LNCAP (cell line): Measurements from ENCODE around the gene NTM.

ENCODE experiments used
- CTCF ChIP-seq: fragments of 450-650 bp; IDR thresholded peaks from 2 replicates; pipeline ENCODE4 v1.5.1; 2017; ENCODE audit warnings: mild to moderate bottlenecking

The NTM gene

GRCh38 chr11:132349811-132350733, 979.7 kb downstream of the NTM start:
- no peak for TF ChIP-seq CTCF

- TF ChIP-seq CTCF = no peak
Measured at GRCh38 chr11:132351050-132351449, 980.6 kb downstream of the NTM start.

- TF ChIP-seq CTCF = no peak
Measured at GRCh38 chr11:132352497-132352896, 982.1 kb downstream of the NTM start.

- TF ChIP-seq CTCF = no peak
Measured at GRCh38 chr11:132353255-132353654, 982.8 kb downstream of the NTM start.

- no peak for TF ChIP-seq CTCF
Measured at GRCh38 chr11:132357811-132358572, 987.6 kb downstream of the NTM start.

GRCh38 chr11:132358573-132358953, 988.1 kb downstream of the NTM start:
- no peak for TF ChIP-seq CTCF

- TF ChIP-seq CTCF = no peak
Measured at GRCh38 chr11:132361011-132361550, 990.7 kb downstream of the NTM start.
